Activated CD4-positive, alpha-beta T cell treated with anti-CD3 and anti-CD28 coated beads for 1 hour (primary cell): Measurements from ENCODE around the gene LRRC32.

ENCODE experiments used
- DNase-seq: peaks from one replicate; pipeline ENCODE4 v3.0.0-alpha.2; 2020

Gene LRRC32

GRCh38 chr11:76676636-76677457 lies 6.3 kb upstream of the LRRC32 start:
- DNase-seq, result no peak

GRCh38 chr11:76674517-76675400 lies 4.2 kb upstream of the LRRC32 start:
- DNase-seq, result no peak

- no peak for DNase-seq
These were observed 2.9 kb upstream of the LRRC32 start for GRCh38 chr11:76673176-76674142.

GRCh38 chr11:76672431-76673175 lies 2.1 kb upstream of the LRRC32 start:
- DNase-seq, result no peak

- no peak for DNase-seq
These were observed 1.2 kb upstream of the LRRC32 start for GRCh38 chr11:76671626-76672309.

GRCh38 chr11:76671237-76671592 lies 668 bp upstream of the LRRC32 start:
- no peak for DNase-seq

- DNase-seq, result no peak
These were observed 554 bp downstream of the LRRC32 start for GRCh38 chr11:76669901-76670484.

GRCh38 chr11:76668362-76669155 lies 2.0 kb downstream of the LRRC32 start:
- no peak for DNase-seq

GRCh38 chr11:76667856-76668255 lies 2.7 kb downstream of the LRRC32 start:
- DNase-seq, result no peak

- no peak for DNase-seq
These were observed 3.2 kb downstream of the LRRC32 start for GRCh38 chr11:76667271-76667818.

GRCh38 chr11:76666830-76667229 lies 3.7 kb downstream of the LRRC32 start:
- no peak for DNase-seq

- no peak for DNase-seq
These were observed 4.1 kb downstream of the LRRC32 start for GRCh38 chr11:76666408-76666807.

- no peak for DNase-seq
These were observed 4.6 kb downstream of the LRRC32 start for GRCh38 chr11:76665921-76666351.

- no peak for DNase-seq
These were observed 5.4 kb downstream of the LRRC32 start for GRCh38 chr11:76665172-76665571.

GRCh38 chr11:76664578-76665061 lies 5.9 kb downstream of the LRRC32 start:
- DNase-seq, result no peak

- DNase-seq, result no peak
These were observed 6.6 kb downstream of the LRRC32 start for GRCh38 chr11:76663912-76664440.

GRCh38 chr11:76663486-76663810 lies 7.1 kb downstream of the LRRC32 start:
- DNase-seq, result no peak

GRCh38 chr11:76662656-76663485 lies 7.7 kb downstream of the LRRC32 start:
- no peak for DNase-seq
